H1 (cell line): Measurements from ENCODE around the gene ASIC2. TPM values are rescaled to one million over a fixed set of nuclear protein-coding genes. Genes with fewer than 3 reads are reported as not detected.

Source experiments
- CTCF ChIA-PET: fragments of 300-600 bp; sonication (Branson Sonifier 250); formaldehyde crosslinking; loops from one replicate; lab custom pipeline; 2021; ENCODE audit not compliant: partially characterized antibody; lab: Charles Lee
- POLR2A ChIA-PET: fragments of 300-600 bp; sonication (Branson Sonifier 250); formaldehyde crosslinking; loops from one replicate; lab custom pipeline; 2021; ENCODE audit warnings: inconsistent platforms; ENCODE audit not compliant: partially characterized antibody; lab: Charles Lee
- DNase-seq, 2 experiments: peaks; one replicate each; pipeline versions ENCODE4 v3.0.0 to v3.0.0-alpha.2; 2010 to 2022; ENCODE audit warnings: low spot score in 2 of 2, low read depth in 1 of 2, mixed read lengths in 1 of 2
- FAIRE-seq: peaks from 2 replicates; lab custom pipeline; 2011; peaks lifted over from hg19 to GRCh38; lab: Jason Lieb, UNC
- H2AFZ ChIP-seq: 2 replicates; pipeline ENCODE4 v1.8.1; 2012; ENCODE audit warnings: low read length, inconsistent platforms
- H2AK5ac ChIP-seq: 2 replicates; pipeline ENCODE4 v1.6.1; 2013; ENCODE audit warnings: low read depth, low read length
- H2BK120ac ChIP-seq: replicated peaks from 2 replicates; pipeline ENCODE3; 2013; ENCODE audit warnings: low read depth, low read length, inconsistent platforms
- H2BK12ac ChIP-seq: 2 replicates; pipeline ENCODE4 v1.6.1; 2013; ENCODE audit warnings: low read depth, low read length
- H2BK15ac ChIP-seq: 2 replicates; pipeline ENCODE4 v1.6.1; 2013; ENCODE audit warnings: low read length
- H2BK20ac ChIP-seq: 2 replicates; pipeline ENCODE4 v1.6.1; 2013; ENCODE audit warnings: low read length
- H2BK5ac ChIP-seq: 2 replicates; pipeline ENCODE4 v1.6.1; 2013; ENCODE audit warnings: low read depth, low read length
- H3K14ac ChIP-seq: 2 replicates; pipeline ENCODE4 v1.6.1; 2013; ENCODE audit warnings: inconsistent platforms; ENCODE audit not compliant: insufficient read length
- H3K18ac ChIP-seq: 2 replicates; pipeline ENCODE4 v1.6.1; 2013; ENCODE audit warnings: low read length; ENCODE audit errors: extremely low read depth
- H3K23ac ChIP-seq: 2 replicates; pipeline ENCODE4 v1.6.1; 2013; ENCODE audit warnings: inconsistent platforms; ENCODE audit not compliant: insufficient read length
- H3K23me2 ChIP-seq: 2 replicates; pipeline ENCODE4 v1.6.1; 2013; ENCODE audit warnings: low read depth, low read length
- H3K27ac ChIP-seq: 2 replicates; pipeline ENCODE4 v1.6.1; 2011; ENCODE audit warnings: low read depth, low read length, inconsistent platforms
- H3K27me3 ChIP-seq, 4 experiments: replicated peaks in 1 of 4; 1 replicate in 1 of 4; 2 replicates in 3 of 4; pipeline versions ENCODE4 v1.6.1 to v1.8.1; 2011 to 2013; ENCODE audit warnings: low read length in 3 of 4, mild to moderate bottlenecking in 3 of 4, inconsistent platforms in 2 of 4, mixed read lengths in 2 of 4, moderate library complexity in 1 of 4; ENCODE audit not compliant: control insufficient read depth in 3 of 4, insufficient read depth in 3 of 4; ENCODE audit errors: extremely low read depth in 1 of 4
- H3K36me3 ChIP-seq, 4 experiments: 2 replicates each; pipeline versions ENCODE4 v1.6.1 to v1.8.1; 2011 to 2013; ENCODE audit warnings: mild to moderate bottlenecking in 4 of 4, low read length in 3 of 4, moderate library complexity in 2 of 4, control low read depth in 1 of 4, inconsistent platforms in 1 of 4; ENCODE audit not compliant: insufficient read depth in 4 of 4, control insufficient read depth in 2 of 4
- H3K4ac ChIP-seq: replicated peaks from 2 replicates; pipeline ENCODE3; 2013; ENCODE audit warnings: low read length, low read depth, mixed read lengths, inconsistent platforms; ENCODE audit not compliant: insufficient read length
- H3K4me1 ChIP-seq, 4 experiments: replicated peaks in 1 of 4; 1 replicate in 1 of 4; 2 replicates in 3 of 4; pipeline versions ENCODE4 v1.6.1 to v1.8.1; 2011 to 2013; ENCODE audit warnings: low read length in 3 of 4, inconsistent platforms in 2 of 4, mixed read lengths in 1 of 4; ENCODE audit not compliant: insufficient read depth in 4 of 4, control insufficient read depth in 3 of 4
- H3K4me2 ChIP-seq, 2 experiments: 2 replicates each; pipeline versions ENCODE4 v1.6.1 to v1.8.1; 2011 to 2013; ENCODE audit warnings: low read depth in 2 of 2, low read length in 2 of 2, control low read depth in 1 of 2, inconsistent platforms in 1 of 2, mild to moderate bottlenecking in 1 of 2; ENCODE audit not compliant: insufficient read depth in 1 of 2
- H3K4me3 ChIP-seq, 4 experiments: fragments of 200-600, 300-600 bp in 1 of 4; sonication (generic), shearing (Covaris generic), sonication (Bioruptor Twin) in 1 of 4; 2 replicates each; pipeline versions ENCODE4 v1.5.1 to v1.8.1; 2011 to 2016; ENCODE audit warnings: low read length in 4 of 4, low read depth in 3 of 4, control low read depth in 2 of 4, inconsistent platforms in 2 of 4, mild to moderate bottlenecking in 2 of 4, mixed read lengths in 1 of 4, moderate library complexity in 1 of 4; ENCODE audit not compliant: insufficient read depth in 2 of 4; ENCODE audit errors: extremely low read depth in 1 of 4
- H3K56ac ChIP-seq: replicated peaks from 2 replicates; pipeline ENCODE3; 2013; ENCODE audit warnings: low read depth, mild to moderate bottlenecking, mixed read lengths, low read length, inconsistent platforms; ENCODE audit not compliant: insufficient read length
- H3K79me1 ChIP-seq: 2 replicates; pipeline ENCODE4 v1.6.1; 2013; ENCODE audit warnings: low read depth, low read length, control low read depth
- H3K79me2 ChIP-seq, 2 experiments: 2 replicates each; pipeline versions ENCODE4 v1.6.1 to v1.8.1; 2012 to 2013; ENCODE audit warnings: low read length in 2 of 2, mild to moderate bottlenecking in 2 of 2, inconsistent platforms in 1 of 2; ENCODE audit not compliant: insufficient read depth in 2 of 2, control insufficient read depth in 1 of 2
- H3K9ac ChIP-seq, 4 experiments: replicated peaks in 1 of 4; 1 replicate in 1 of 4; 2 replicates in 3 of 4; pipeline versions ENCODE4 v1.6.1 to v1.8.1; 2011 to 2013; ENCODE audit warnings: low read depth in 3 of 4, low read length in 3 of 4, control low read depth in 2 of 4, mild to moderate bottlenecking in 2 of 4, moderate library complexity in 2 of 4, inconsistent platforms in 1 of 4; ENCODE audit errors: extremely low read depth in 1 of 4
- H3K9me3 ChIP-seq, 2 experiments: 2 replicates each; pipeline versions ENCODE4 v1.6.1 to v1.8.1; 2012 to 2013; ENCODE audit warnings: mild to moderate bottlenecking in 2 of 2, moderate library complexity in 2 of 2, control low read depth in 1 of 2, inconsistent platforms in 1 of 2, low read depth in 1 of 2, low read length in 1 of 2, mixed read lengths in 1 of 2; ENCODE audit not compliant: insufficient read depth in 2 of 2
- H4K20me1 ChIP-seq, 2 experiments: replicated peaks in 1 of 2; 2 replicates each; pipeline versions ENCODE3 to v1.8.1; 2011 to 2013; ENCODE audit warnings: inconsistent platforms in 2 of 2, low read length in 2 of 2, mild to moderate bottlenecking in 1 of 2; ENCODE audit not compliant: insufficient read depth in 2 of 2, control insufficient read depth in 1 of 2
- H4K5ac ChIP-seq: 2 replicates; pipeline ENCODE4 v1.6.1; 2013; ENCODE audit warnings: low read length, low read depth, mixed read lengths, inconsistent platforms; ENCODE audit not compliant: insufficient read length
- H4K8ac ChIP-seq: 2 replicates; pipeline ENCODE4 v1.8.0; 2013; ENCODE audit warnings: mild to moderate bottlenecking, moderate library complexity, low read length, inconsistent platforms; ENCODE audit not compliant: insufficient read depth; ENCODE audit errors: extremely low read depth
- H4K91ac ChIP-seq: replicated peaks from 2 replicates; pipeline ENCODE3; 2013; ENCODE audit warnings: low read length, mixed read lengths, inconsistent platforms; ENCODE audit not compliant: insufficient read length
- KDM5A ChIP-seq: fragments of 200-600 bp; IDR thresholded peaks from 2 replicates; pipeline ENCODE4 v1.7.1; 2012; ENCODE audit warnings: mild to moderate bottlenecking, low read length, inconsistent platforms, mixed read lengths
- RAD21 ChIP-seq, 2 experiments: IDR thresholded peaks in 1 of 2; conservative IDR thresholded peaks in 1 of 2; 2 replicates each; pipeline ENCODE4 v1.6.1; 2011; ENCODE audit warnings: low read depth in 2 of 2, low read length in 2 of 2, improper control_type of control experiment in 1 of 2, inconsistent platforms in 1 of 2, mild to moderate bottlenecking in 1 of 2, moderate library complexity in 1 of 2
- SP1 ChIP-seq: IDR thresholded peaks from 2 replicates; pipeline ENCODE4 v1.6.1; 2011; ENCODE audit warnings: low read depth, low read length
- WGBS, 2 experiments: shearing (Covaris generic) in 1 of 2; methylation state at CpG; one replicate each; pipeline versions ENCODE4 v1.1.6 to v1.1.7; 2013 to 2015; ENCODE audit warnings: low lambda C conversion rate in 2 of 2, mixed read lengths in 2 of 2, inconsistent platforms in 1 of 2, low coverage in 1 of 2, missing lambda C conversion rate in 1 of 2; ENCODE audit not compliant: insufficient replicate concordance in 2 of 2, insufficient coverage in 1 of 2, insufficient read length in 1 of 2; ENCODE audit errors: extremely low coverage in 1 of 2, missing lambda C conversion rate in 1 of 2; 5-methylcytosine and 5-hydroxymethylcytosine counted together
- polyA plus RNA-seq, 7 experiments: library from polyadenylated mRNA; depleted of rRNA in 3 of 7; stranded (reverse) in 5 of 7; unstranded in 2 of 7; fragments of >200 nt in 5 of 7; fragments of 200-250 nt in 2 of 7; gene quantifications; 1 replicate in 5 of 7; 2 replicates in 1 of 7; 4 replicates in 1 of 7; pipeline versions ENCODE4 v1.2.1 to v1.2.3, GENCODE V29; 2011 to 2013; ENCODE audit warnings: missing spikeins in 2 of 7, mixed read lengths in 2 of 7
- total RNA-seq: library from RNA; stranded (reverse); fragmentation: NEBNext Ultra II Directional; extraction: Animal tissue kit (Norgen Biotek cat#: 25700); gene quantifications from 2 replicates; pipeline ENCODE4 v1.2.1, GENCODE V29; 2021
- TF ChIP-seq, protein P1 (sequence below), 3 experiments: IDR thresholded peaks; 1 replicate in 2 of 3; 2 replicates in 1 of 3; pipeline versions ENCODE4 v1.5.1 to v1.6.1; 2011; ENCODE audit warnings: low read length in 3 of 3, mild to moderate bottlenecking in 3 of 3, inconsistent platforms in 2 of 3, low read depth in 1 of 3, moderate library complexity in 1 of 3; ENCODE audit not compliant: insufficient read depth in 1 of 3; ENCODE audit errors: control extremely low read depth in 1 of 3

The ASIC2 gene
- total and polyA plus RNA-seq, 2 of the 8 experiments (the other 6 are each of a cell fraction or from before 2014, with no cell fraction given), result 0.86 to 1.2 TPM

DNA sequence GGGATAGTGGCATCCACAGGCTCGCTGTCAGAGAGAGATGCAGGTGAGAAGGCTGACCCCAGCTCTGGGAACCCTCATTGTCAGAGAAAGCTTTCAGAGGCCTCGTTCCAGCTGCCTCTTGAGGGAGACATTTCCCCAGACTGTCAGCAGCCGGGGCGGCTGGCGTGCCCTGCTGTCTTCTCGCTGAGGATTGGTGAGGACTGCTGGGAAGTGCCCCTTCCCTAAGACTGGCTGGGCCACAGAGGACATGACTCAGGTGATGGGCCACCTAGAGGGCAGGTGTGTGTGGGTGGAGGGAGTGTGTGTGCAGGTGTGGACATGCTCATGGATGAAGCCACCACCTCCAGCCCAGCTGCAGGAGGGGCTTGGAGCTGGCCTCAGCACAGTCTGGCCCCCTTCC lies 276.2 kb downstream of the ASIC2 start:
- TF ChIP-seq, protein P1, sequence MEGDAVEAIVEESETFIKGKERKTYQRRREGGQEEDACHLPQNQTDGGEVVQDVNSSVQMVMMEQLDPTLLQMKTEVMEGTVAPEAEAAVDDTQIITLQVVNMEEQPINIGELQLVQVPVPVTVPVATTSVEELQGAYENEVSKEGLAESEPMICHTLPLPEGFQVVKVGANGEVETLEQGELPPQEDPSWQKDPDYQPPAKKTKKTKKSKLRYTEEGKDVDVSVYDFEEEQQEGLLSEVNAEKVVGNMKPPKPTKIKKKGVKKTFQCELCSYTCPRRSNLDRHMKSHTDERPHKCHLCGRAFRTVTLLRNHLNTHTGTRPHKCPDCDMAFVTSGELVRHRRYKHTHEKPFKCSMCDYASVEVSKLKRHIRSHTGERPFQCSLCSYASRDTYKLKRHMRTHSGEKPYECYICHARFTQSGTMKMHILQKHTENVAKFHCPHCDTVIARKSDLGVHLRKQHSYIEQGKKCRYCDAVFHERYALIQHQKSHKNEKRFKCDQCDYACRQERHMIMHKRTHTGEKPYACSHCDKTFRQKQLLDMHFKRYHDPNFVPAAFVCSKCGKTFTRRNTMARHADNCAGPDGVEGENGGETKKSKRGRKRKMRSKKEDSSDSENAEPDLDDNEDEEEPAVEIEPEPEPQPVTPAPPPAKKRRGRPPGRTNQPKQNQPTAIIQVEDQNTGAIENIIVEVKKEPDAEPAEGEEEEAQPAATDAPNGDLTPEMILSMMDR (IDR thresholded peaks at IDR 0.05; ENCODE audit: control extremely low read depth in 1 of 3, insufficient read depth in 1 of 3, low read depth in 1 of 3, low read length in 3 of 3), result peak in 1 of 3 experiments; percentile 17; a peak in 1 of 4 replicates
- TF ChIP-seq SP1 (no peak), RAD21 (IDR thresholded peaks at IDR 0.05 in 1 of 2, conservative IDR thresholded peaks at IDR 0.05 in 1 of 2; ENCODE audit: low read depth in 2 of 2, low read length in 2 of 2) (peak in 1 of 2 experiments; percentile 48; a peak in 3 of 4 replicates), KDM5A (no peak)
- DNase-seq (peak in 1 of 2 experiments; percentile 27), FAIRE-seq (no peak)

More for the DNA sequence above, 276.2 kb downstream of the ASIC2 start:
- Histone ChIP-seq H3K23me2 (peaks cover 5% of the 10 kb centered on the region; the same call in 1 of the 2 replicates), H3K27ac (no peak overlapping the region), H2BK120ac (no peak overlapping the region), H3K18ac (no peak overlapping the region), H3K4me2 (no peak overlapping the region), H4K8ac (no peak overlapping the region), H2AK5ac (no peak overlapping the region), H3K4me1 (peaks cover 0 to 3% (median 0%) of the 10 kb centered on the region in 4 experiments; a peak in 2 of 7 replicates), H3K79me1 (no peaks in the 10 kb centered on the region; the same call in 1 of the 2 replicates), H3K4ac (no peak overlapping the region), H2BK20ac (no peak overlapping the region), H2BK12ac (no peak overlapping the region), H4K20me1 (no peaks in the 10 kb centered on the region), H4K91ac (no peak overlapping the region), H2BK15ac (no peak overlapping the region), H3K9ac (no peak overlapping the region), H3K23ac (no peak overlapping the region), H3K4me3 (no peak overlapping the region), H3K14ac (no peak overlapping the region), H3K79me2 (no peaks in the 10 kb centered on the region), H3K27me3 (no peaks in the 10 kb centered on the region), H3K36me3 (no peaks in the 10 kb centered on the region), H3K56ac (no peak overlapping the region), H2AFZ (no peak overlapping the region), H3K9me3 (no peaks in the 10 kb centered on the region), H2BK5ac (no peak overlapping the region), H4K5ac (no peak overlapping the region)
- 86% methylated on average over 6 of the region's 6 CpGs; no CpG with 5 or more reads in 1 of the 2 experiments for WGBS, 2 experiments
- ChIA-PET CTCF (interaction anchor here (0.6 to 2.5 kb wide), 4 partner anchors 11 to 144 kb away, joined by 3 to 8 read pairs (median 8); no protein-coding TSS in a partner anchor), POLR2A (no interaction called here)
